Mesenchymal stem cell (in vitro differentiated cells and primary cell): Measurements from ENCODE around the gene CYP2U1.
"Not testable (repeated sequence)": the region's sequence is repeated elsewhere in the genome, so short reads cannot be mapped to it uniquely, and the experiment has no call there.

Experiments
- DNase-seq: peaks from one replicate; pipeline ENCODE4 v3.0.0-alpha.2; 2013
- H2AFZ ChIP-seq: one replicate; pipeline ENCODE4 v1.6.1; 2013; ENCODE audit warnings: low read depth, mild to moderate bottlenecking, control low read depth, inconsistent platforms, low read length, moderate library complexity
- H2AK5ac ChIP-seq: 2 replicates; pipeline ENCODE4 v1.6.1; 2013; ENCODE audit warnings: low read length, moderate library complexity, mild to moderate bottlenecking, inconsistent platforms; ENCODE audit not compliant: severe bottlenecking
- H2BK120ac ChIP-seq: one replicate; pipeline ENCODE4 v1.6.1; 2013; ENCODE audit warnings: low read depth, mild to moderate bottlenecking, inconsistent platforms, low read length, moderate library complexity
- H2BK12ac ChIP-seq, 2 experiments: one replicate each; pipeline ENCODE4 v1.6.1; 2013; ENCODE audit warnings: inconsistent platforms in 2 of 2, low read length in 2 of 2, mild to moderate bottlenecking in 2 of 2, moderate library complexity in 2 of 2, control low read depth in 1 of 2
- H2BK15ac ChIP-seq: one replicate; pipeline ENCODE4 v1.6.1; 2013; ENCODE audit warnings: mild to moderate bottlenecking, low read depth, inconsistent platforms; ENCODE audit not compliant: poor library complexity, severe bottlenecking
- H2BK5ac ChIP-seq: 2 replicates; pipeline ENCODE4 v1.6.1; 2013; ENCODE audit warnings: low read depth, mild to moderate bottlenecking, low read length, control low read depth, inconsistent platforms; ENCODE audit not compliant: poor library complexity, severe bottlenecking
- H3K14ac ChIP-seq, 2 experiments: one replicate each; pipeline ENCODE4 v1.6.1; 2013; ENCODE audit warnings: inconsistent platforms in 2 of 2, low read length in 2 of 2, control low read depth in 1 of 2, mild to moderate bottlenecking in 1 of 2, moderate library complexity in 1 of 2
- H3K18ac ChIP-seq, 2 experiments: one replicate each; pipeline ENCODE4 v1.6.1; 2013; ENCODE audit warnings: inconsistent platforms in 2 of 2, low read length in 2 of 2, control low read depth in 1 of 2, low read depth in 1 of 2, mild to moderate bottlenecking in 1 of 2
- H3K23ac ChIP-seq, 2 experiments: one replicate each; pipeline ENCODE4 v1.6.1; 2013; ENCODE audit warnings: inconsistent platforms in 2 of 2, low read length in 2 of 2, mild to moderate bottlenecking in 2 of 2, moderate library complexity in 2 of 2, control low read depth in 1 of 2
- H3K27ac ChIP-seq: 2 replicates; pipeline ENCODE4 v1.5.1; 2013; ENCODE audit warnings: mild to moderate bottlenecking, moderate library complexity, low read length, control low read depth, inconsistent platforms; ENCODE audit not compliant: poor library complexity, severe bottlenecking
- H3K27me3 ChIP-seq, 2 experiments: 2 replicates each; pipeline versions ENCODE4 v1.6.1 to v1.7.0; 2013; ENCODE audit warnings: low read length in 2 of 2, mild to moderate bottlenecking in 2 of 2, moderate library complexity in 2 of 2, control low read depth in 1 of 2, inconsistent platforms in 1 of 2; ENCODE audit not compliant: control insufficient read depth in 1 of 2, insufficient read depth in 1 of 2
- H3K36me3 ChIP-seq, 2 experiments: 2 replicates each; pipeline versions ENCODE4 v1.6.1 to v1.7.0; 2013; ENCODE audit warnings: low read length in 2 of 2, control low read depth in 1 of 2, inconsistent platforms in 1 of 2, low read depth in 1 of 2, mild to moderate bottlenecking in 1 of 2; ENCODE audit not compliant: insufficient read depth in 2 of 2, control insufficient read depth in 1 of 2
- H3K4ac ChIP-seq, 2 experiments: one replicate each; pipeline ENCODE4 v1.6.1; 2013; ENCODE audit warnings: inconsistent platforms in 2 of 2, low read length in 2 of 2, mild to moderate bottlenecking in 2 of 2, moderate library complexity in 2 of 2, control low read depth in 1 of 2, low read depth in 1 of 2
- H3K4me1 ChIP-seq: 2 replicates; pipeline ENCODE4 v1.6.1; 2013; ENCODE audit warnings: low read depth, low read length, control low read depth; ENCODE audit not compliant: control insufficient read depth, insufficient read depth
- H3K4me2 ChIP-seq: 2 replicates; pipeline ENCODE4 v1.6.1; 2013; ENCODE audit warnings: low read length, mild to moderate bottlenecking, inconsistent platforms; ENCODE audit not compliant: poor library complexity, severe bottlenecking
- H3K4me3 ChIP-seq, 2 experiments: 2 replicates each; pipeline versions ENCODE4 v1.5.1 to v1.7.0; 2013; ENCODE audit warnings: low read length in 2 of 2, mild to moderate bottlenecking in 2 of 2, control low read depth in 1 of 2, low read depth in 1 of 2; ENCODE audit not compliant: insufficient read depth in 1 of 2
- H3K79me1 ChIP-seq: replicated peaks from 2 replicates; pipeline ENCODE4 v1.6.1; 2013; ENCODE audit warnings: mild to moderate bottlenecking, control low read depth, low read length, inconsistent platforms; ENCODE audit not compliant: poor library complexity, severe bottlenecking
- H3K9ac ChIP-seq: 2 replicates; pipeline ENCODE4 v1.7.0; 2013; ENCODE audit warnings: mild to moderate bottlenecking, low read length, moderate library complexity
- H3K9me3 ChIP-seq: 2 replicates; pipeline ENCODE4 v1.7.0; 2013; ENCODE audit warnings: mild to moderate bottlenecking, low read length; ENCODE audit not compliant: control insufficient read depth
- H4K8ac ChIP-seq: one replicate; pipeline ENCODE4 v1.6.1; 2013; ENCODE audit warnings: inconsistent platforms, mild to moderate bottlenecking, low read length, moderate library complexity
- H4K91ac ChIP-seq: one replicate; pipeline ENCODE4 v1.6.1; 2013; ENCODE audit warnings: mild to moderate bottlenecking, low read length, inconsistent platforms
- WGBS: methylation state at CpG from one replicate; pipeline ENCODE4 v1.1.7; 2013; ENCODE audit warnings: mixed read lengths; 5-methylcytosine and 5-hydroxymethylcytosine counted together

The CYP2U1 gene

GRCh38 chr4:107917500-107917899, 13.8 kb upstream of the CYP2U1 start:
- H3K36me3 ChIP-seq = peaks cover 0 to 11% of the 10 kb centered on the region in 2 experiments
- H3K14ac ChIP-seq = no peak overlapping the region
- no peak overlapping the region for H4K8ac ChIP-seq
- no peak for DNase-seq
- H3K9ac ChIP-seq = no peak overlapping the region
- WGBS = 100% methylated on average over 1 of the region's 2 CpGs
- H2BK120ac ChIP-seq = no peak overlapping the region
- H2BK12ac ChIP-seq = no peak overlapping the region
- H2BK5ac ChIP-seq = no peak overlapping the region
- H3K9me3 ChIP-seq = peaks cover 17% of the 10 kb centered on the region
- H3K79me1 ChIP-seq = no peaks in the 10 kb centered on the region
- no peak overlapping the region for H3K18ac ChIP-seq
- no peak overlapping the region for H2AK5ac ChIP-seq
- no peak overlapping the region for H3K4me3 ChIP-seq
- H3K4me1 ChIP-seq = no peaks in the 10 kb centered on the region
- no peak overlapping the region for H4K91ac ChIP-seq
- no peaks in the 10 kb centered on the region for H3K27me3 ChIP-seq
- H3K4ac ChIP-seq = no peak overlapping the region
- H3K27ac ChIP-seq = no peak overlapping the region
- no peak overlapping the region for H3K23ac ChIP-seq
- no peak overlapping the region for H2BK15ac ChIP-seq
- H2AFZ ChIP-seq = no peak overlapping the region
- H3K4me2 ChIP-seq = no peak overlapping the region

- whole genome bisulfite sequencing = 73% methylated on average over 3 of the region's 4 CpGs
- Histone ChIP-seq H3K27ac (no peak overlapping the region), H3K9ac (no peak overlapping the region)
These were observed 8.6 kb upstream of the CYP2U1 start for GRCh38 chr4:107922486-107923473.

GRCh38 chr4:107925713-107926112, 5.6 kb upstream of the CYP2U1 start:
- not testable (repeated sequence) for H3K4me2 ChIP-seq, H3K79me1 ChIP-seq, H3K4me3 ChIP-seq, H3K14ac ChIP-seq, H4K8ac ChIP-seq, H3K23ac ChIP-seq, DNase-seq, H3K36me3 ChIP-seq, H4K91ac ChIP-seq, H2BK5ac ChIP-seq, H2BK12ac ChIP-seq, H2BK15ac ChIP-seq, H3K27me3 ChIP-seq, H2BK120ac ChIP-seq, H3K9ac ChIP-seq, H3K4me1 ChIP-seq, H3K9me3 ChIP-seq, H3K27ac ChIP-seq, H3K18ac ChIP-seq, H2AFZ ChIP-seq, H3K4ac ChIP-seq, H2AK5ac ChIP-seq

More at GRCh38 chr4:107922486-107923473, 8.6 kb upstream of the CYP2U1 start:
- no peak overlapping the region for H2BK120ac ChIP-seq
- H3K9me3 ChIP-seq = peaks cover 17% of the 10 kb centered on the region
- H2AFZ ChIP-seq = no peak overlapping the region
- H3K4ac ChIP-seq = no peak overlapping the region
- no peak overlapping the region for H2BK15ac ChIP-seq
- H2AK5ac ChIP-seq = no peak overlapping the region
- no peak for DNase-seq
- H4K91ac ChIP-seq = no peak overlapping the region
- H3K23ac ChIP-seq = no peak overlapping the region
- no peaks in the 10 kb centered on the region for H3K79me1 ChIP-seq
- no peaks in the 10 kb centered on the region for H3K36me3 ChIP-seq
- no peak overlapping the region for H2BK12ac ChIP-seq
- H3K4me2 ChIP-seq = no peak overlapping the region
- no peak overlapping the region for H3K14ac ChIP-seq
- no peak overlapping the region for H3K18ac ChIP-seq
- no peaks in the 10 kb centered on the region for H3K4me1 ChIP-seq
- H3K4me3 ChIP-seq = no peak overlapping the region
- H2BK5ac ChIP-seq = no peak overlapping the region
- H3K27me3 ChIP-seq = no peaks in the 10 kb centered on the region
- no peak overlapping the region for H4K8ac ChIP-seq

- not testable (repeated sequence) for H2AFZ ChIP-seq, H2AK5ac ChIP-seq, H4K91ac ChIP-seq, H3K4ac ChIP-seq, H3K27ac ChIP-seq, H3K9ac ChIP-seq, H3K27me3 ChIP-seq, H3K4me1 ChIP-seq, H4K8ac ChIP-seq, H3K36me3 ChIP-seq, H3K14ac ChIP-seq, DNase-seq, H2BK12ac ChIP-seq, H3K23ac ChIP-seq, H2BK15ac ChIP-seq, H3K9me3 ChIP-seq, H2BK120ac ChIP-seq, H3K79me1 ChIP-seq, H3K4me2 ChIP-seq, H2BK5ac ChIP-seq, H3K4me3 ChIP-seq, H3K18ac ChIP-seq
- WGBS = no CpG with 5 or more reads among the region's 4 CpGs
These were observed 4.5 kb upstream of the CYP2U1 start for GRCh38 chr4:107926875-107927274.
